Measurements from ENCODE around the gene B3GNT7. TPM values are rescaled to one million over a fixed set of nuclear protein-coding genes. Genes with fewer than 3 reads are reported as not detected.

B3GNT7 gene
- total RNA-seq, 1 experiment from 2014 or later: 83.3 TPM

GRCh38 chr2:231410293-231411004, 14.9 kb downstream of the B3GNT7 start:
- Histone ChIP-seq H3K4me1 (ENCODE audit: control insufficient read depth, insufficient read depth, low read length) (peaks cover 33% of the 10 kb centered on the region), H3K4me3 (ENCODE audit: low read depth in 2 of 2, low read length in 2 of 2) (no peak overlapping the region), H3K9me3 (ENCODE audit: control insufficient read depth, insufficient read depth, low read depth, low read length) (no peaks in the 10 kb centered on the region), H3K36me3 (ENCODE audit: control insufficient read depth, insufficient read depth, low read length) (no peaks in the 10 kb centered on the region), H3K27ac (ENCODE audit: low read length) (peak overlapping the region; percentile 78), H3K27me3 (ENCODE audit: control insufficient read depth, insufficient read depth, low read length) (no peaks in the 10 kb centered on the region)
- DNase-seq (ENCODE audit: low read depth, low spot score) (no peak), ATAC-seq (no peak)
- CTCF ChIA-PET: interaction anchor here (0.5 to 1.1 kb wide), 2 partner anchors 14 to 115 kb away, joined by 3 to 6 read pairs; no protein-coding TSS in a partner anchor
- TF ChIP-seq REST (IDR thresholded peaks at IDR 0.05; ENCODE audit: insufficient read depth in 1 of 2, low read depth in 2 of 2, low read length in 1 of 2) (no peak), CTCF (IDR thresholded peaks at IDR 0.05) (peak; percentile 63)
- POLR2A ChIA-PET: no interaction called here
- intact Hi-C loops (cut with micrococcal nuclease; ENCODE audit: unreplicated experiment): loop anchor here (5.0 kb wide), 1 partner anchor 183 kb away; no protein-coding TSS in a partner anchor
- in situ Hi-C loops (cut with HindIII; ENCODE audit: low pct_unique_long_range_greater_than_20kb, low sequenced_read_pairs): loop anchor here (25.0 kb wide), 1 partner anchor 98 kb away; no protein-coding TSS in a partner anchor
- BruUV-seq (replicated peaks): no TSS peak

DNA sequence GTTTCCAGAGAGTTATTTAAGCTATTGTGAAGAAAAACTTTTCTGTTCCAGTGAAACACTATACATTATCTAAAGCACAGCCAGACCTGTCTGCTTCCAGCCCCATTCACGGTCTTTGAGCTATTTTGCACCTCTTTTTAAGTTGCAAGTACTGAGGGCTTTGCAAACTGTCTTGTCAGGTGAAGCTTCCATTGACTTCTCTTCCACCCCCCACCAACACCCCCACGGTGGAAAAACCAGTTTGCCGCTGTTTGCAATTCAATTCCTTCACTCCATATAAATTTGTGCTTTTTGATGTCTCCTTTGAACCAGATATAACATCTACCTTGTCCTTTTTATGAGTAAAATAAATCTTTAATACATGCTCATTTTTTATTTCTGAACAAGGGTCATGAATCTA, 15.7 kb downstream of the B3GNT7 start:
- in situ Hi-C loops (cut with HindIII; ENCODE audit: low pct_unique_long_range_greater_than_20kb, low sequenced_read_pairs) (loop anchor here (25.0 kb wide), 1 partner anchor 99 kb away; no protein-coding TSS in a partner anchor), intact Hi-C loops (cut with micrococcal nuclease; ENCODE audit: unreplicated experiment) (loop anchor here (5.0 kb wide), 1 partner anchor 184 kb away; no protein-coding TSS in a partner anchor)
- Histone ChIP-seq H3K27me3 (ENCODE audit: control insufficient read depth, insufficient read depth, low read length) (no peaks in the 10 kb centered on the region), H3K27ac (ENCODE audit: low read length) (peak overlapping the region; percentile 78), H3K4me3 (ENCODE audit: low read depth in 2 of 2, low read length in 2 of 2) (no peak overlapping the region), H3K9me3 (ENCODE audit: control insufficient read depth, insufficient read depth, low read depth, low read length) (no peaks in the 10 kb centered on the region), H3K4me1 (ENCODE audit: control insufficient read depth, insufficient read depth, low read length) (peaks cover 27% of the 10 kb centered on the region), H3K36me3 (ENCODE audit: control insufficient read depth, insufficient read depth, low read length) (no peaks in the 10 kb centered on the region)
- ATAC-seq (no peak), DNase-seq (ENCODE audit: low read depth, low spot score) (no peak)
- no TSS peak for BruUV-seq (replicated peaks)
- CTCF ChIA-PET: interaction anchor here (0.6 kb wide), 1 partner anchor 104 kb away, joined by 3 read pairs; no protein-coding TSS in a partner anchor
- TF ChIP-seq SIN3A (IDR thresholded peaks at IDR 0.05; ENCODE audit: borderline replicate concordance, insufficient read depth, low read depth, low read length) (no peak), TCF7L2 (IDR thresholded peaks at IDR 0.05; ENCODE audit: low read depth, low read length) (no peak), CTCF (IDR thresholded peaks at IDR 0.05) (no peak), REST (IDR thresholded peaks at IDR 0.05; ENCODE audit: insufficient read depth in 1 of 2, low read depth in 2 of 2, low read length in 1 of 2) (no peak), POLR2AphosphoS5 (IDR thresholded peaks at IDR 0.05; ENCODE audit: low read depth, low read length) (no peak)
- POLR2A ChIA-PET: no interaction called here

All from Panc1 (cell line).